ENCODE measurements around the gene ADAMTS14.

GRCh38 chr10:70774810-70775678, 102.7 kb downstream of the ADAMTS14 start:
- TF ChIP-seq ZFP30 (CRISPR knock-in tag; IDR thresholded peaks at IDR 0.05) (no peak), ZNF70 (CRISPR knock-in tag; IDR thresholded peaks at IDR 0.05) (no peak), BACH2 (CRISPR knock-in tag; IDR thresholded peaks at IDR 0.05; ENCODE audit: borderline replicate concordance) (no peak), ZFP3 (CRISPR knock-in tag; IDR thresholded peaks at IDR 0.05) (no peak), CSRNP3 (CRISPR knock-in tag; IDR thresholded peaks at IDR 0.05) (no peak), PATZ1 (CRISPR knock-in tag; IDR thresholded peaks at IDR 0.05; ENCODE audit: borderline replicate concordance) (no peak), TOX (CRISPR knock-in tag; IDR thresholded peaks at IDR 0.05; ENCODE audit: borderline replicate concordance) (no peak), POU6F1 (CRISPR knock-in tag; IDR thresholded peaks at IDR 0.05; ENCODE audit: borderline replicate concordance, low read depth) (no peak), CREB5 (CRISPR knock-in tag; IDR thresholded peaks at IDR 0.05; ENCODE audit: low read depth) (no peak)

Data from SK-N-SH treated with all-trans-retinoic acid at 6 μM for 48 hours (cell line).